GM10248 (cell line): ENCODE data around the gene ZNF628.
"Not testable (repeated sequence)": the region's sequence is repeated elsewhere in the genome, so short reads cannot be mapped to it uniquely, and the experiment has no call there.

Experiments used
- CTCF ChIA-PET: fragments of 300-600 bp; sonication (Branson Sonifier 250); formaldehyde crosslinking; extraction: SDS; loops from one replicate; lab custom pipeline; 2021; ENCODE audit warnings: antibody characterized with exemption; lab: Yijun Ruan, JAX
- POLR2A ChIA-PET: fragments of 350-650 bp; sonication (Branson Sonifier 250); formaldehyde crosslinking; extraction: SDS; loops from one replicate; lab custom pipeline; 2020; ENCODE audit warnings: antibody characterized with exemption; lab: Yijun Ruan, JAX
- DNase-seq: peaks from one replicate; pipeline ENCODE4 v3.0.0; 2012; ENCODE audit errors: extremely low spot score
- CTCF ChIP-seq: IDR thresholded peaks from 2 replicates; pipeline ENCODE4 v1.5.1; 2012; ENCODE audit warnings: mild to moderate bottlenecking, low read depth; ENCODE audit errors: extremely low read depth, missing control alignments, control extremely low read depth

Gene ZNF628

GRCh38 chr19:55492362-55492944 lies 16.0 kb downstream of the ZNF628 start:
- ChIA-PET CTCF (interaction anchor here (0.8 to 8.2 kb wide), 3 partner anchors 12 to 140 kb away, joined by 3 to 43 read pairs (median 3); no protein-coding TSS in a partner anchor), POLR2A (no interaction called here)
- DNase-seq: no peak
- TF ChIP-seq CTCF: no peak

GRCh38 chr19:55493052-55493644 lies 16.7 kb downstream of the ZNF628 start:
- POLR2A ChIA-PET: interaction anchor here (0.7 kb wide), 1 partner anchor 8 kb away, joined by 3 read pairs; no protein-coding TSS in a partner anchor
- no peak for DNase-seq
- TF ChIP-seq CTCF: no peak
- CTCF ChIA-PET: interaction anchor here (0.8 to 8.2 kb wide), 3 partner anchors 11 to 139 kb away, joined by 3 to 43 read pairs (median 3); no protein-coding TSS in a partner anchor

- ChIA-PET CTCF (interaction anchor here (1.0 to 8.2 kb wide), 3 partner anchors 11 to 139 kb away, joined by 3 to 43 read pairs (median 8); no protein-coding TSS in a partner anchor), POLR2A (interaction anchor here (0.6 to 0.7 kb wide), 2 partner anchors 8 to 108 kb away, joined by 3 read pairs; partner anchors contain the start of gene RPL28)
- no peak for TF ChIP-seq CTCF
- DNase-seq: no peak
Observed at GRCh38 chr19:55493645-55494171, 17.3 kb downstream of the ZNF628 start.

GRCh38 chr19:55494172-55494761 lies 17.9 kb downstream of the ZNF628 start:
- DNase-seq: no peak
- ChIA-PET CTCF (interaction anchor here (0.7 to 8.2 kb wide), 3 partner anchors 10 to 27 kb away, joined by 3 to 43 read pairs (median 8); no protein-coding TSS in a partner anchor), POLR2A (interaction anchor here (0.6 kb wide), 1 partner anchor 109 kb away, joined by 3 read pairs; the partner anchor contains the start of gene RPL28)
- TF ChIP-seq CTCF: no peak

GRCh38 chr19:55495646-55496349 lies 19.4 kb downstream of the ZNF628 start:
- ChIA-PET CTCF (interaction anchor here (1.4 to 8.2 kb wide), 2 partner anchors 9 to 355 kb away, joined by 5 to 43 read pairs; no protein-coding TSS in a partner anchor), POLR2A (no interaction called here)
- TF ChIP-seq CTCF: no peak
- no peak for DNase-seq

- CTCF ChIA-PET: interaction anchor here (1.4 to 3.1 kb wide), 3 partner anchors 30 to 356 kb away, joined by 3 to 16 read pairs (median 5); no protein-coding TSS in a partner anchor
- DNase-seq, POLR2A ChIA-PET: not testable (repeated sequence)
Observed at GRCh38 chr19:55496820-55497219, 20.4 kb downstream of the ZNF628 start.
